Measurements from ENCODE around the gene PIK3CD.

Gene PIK3CD

GRCh38 chr1:9611716-9612115 is 39.8 kb upstream of the PIK3CD start:
- Histone ChIP-seq H3K79me2 (ENCODE audit: control insufficient read depth, insufficient read depth, low read length, poor library complexity) (no peaks in the 10 kb centered on the region), H4K8ac (ENCODE audit: low read depth, low read length) (no peak overlapping the region), H3K18ac (ENCODE audit: low read length) (no peak overlapping the region), H3K27me3 (ENCODE audit: insufficient read depth, low read length) (no peaks in the 10 kb centered on the region), H3K9ac (ENCODE audit: low read length) (no peak overlapping the region), H3K36me3 (ENCODE audit: control insufficient read depth in 1 of 2, insufficient read depth in 2 of 2, low read length in 2 of 2) (peaks cover 31 to 34% of the 10 kb centered on the region in 2 experiments), H4K91ac (ENCODE audit: low read depth, low read length) (no peak overlapping the region), H2BK12ac (ENCODE audit: low read length) (no peak overlapping the region), H3K14ac (ENCODE audit: low read length) (no peak overlapping the region), H2BK5ac (ENCODE audit: low read depth, low read length, poor library complexity) (no peak overlapping the region), H3K4me2 (ENCODE audit: low read length) (no peak overlapping the region), H3K27ac (ENCODE audit: low read depth, low read length) (no peak overlapping the region), H4K12ac (ENCODE audit: low read depth, low read length) (no peak overlapping the region), H3K4me3 (ENCODE audit: low read depth, low read length) (no peak overlapping the region), H3K9me3 (ENCODE audit: insufficient read depth, low read depth, low read length) (no peaks in the 10 kb centered on the region), H3K23ac (ENCODE audit: low read length) (no peak overlapping the region), H3K4me1 (ENCODE audit: control insufficient read depth in 1 of 2, insufficient read depth in 2 of 2, low read length in 2 of 2) (no peaks in the 10 kb centered on the region), H2BK120ac (ENCODE audit: insufficient read depth, low read length, poor library complexity) (no peak overlapping the region), H3K4ac (ENCODE audit: low read depth, low read length) (no peak overlapping the region), H2AK5ac (ENCODE audit: low read length) (no peak overlapping the region), H3K79me1 (ENCODE audit: low read length) (no peaks in the 10 kb centered on the region), H2AFZ (ENCODE audit: insufficient read depth, low read length, poor library complexity) (no peak overlapping the region)
- no peak for DNase-seq
- WGBS (ENCODE audit: extremely low coverage, insufficient coverage, insufficient read length): no CpG with 5 or more reads among the region's 13 CpGs

- Histone ChIP-seq H3K4ac (ENCODE audit: low read depth, low read length) (no peak overlapping the region), H2BK12ac (ENCODE audit: low read length) (no peak overlapping the region), H3K4me2 (ENCODE audit: low read length) (no peak overlapping the region), H3K4me1 (ENCODE audit: control insufficient read depth in 1 of 2, insufficient read depth in 2 of 2, low read length in 2 of 2) (no peaks in the 10 kb centered on the region), H4K8ac (ENCODE audit: low read depth, low read length) (no peak overlapping the region), H3K27ac (ENCODE audit: low read depth, low read length) (no peak overlapping the region), H3K79me1 (ENCODE audit: low read length) (no peaks in the 10 kb centered on the region), H2BK120ac (ENCODE audit: insufficient read depth, low read length, poor library complexity) (no peak overlapping the region), H3K23ac (ENCODE audit: low read length) (no peak overlapping the region), H3K36me3 (ENCODE audit: control insufficient read depth in 1 of 2, insufficient read depth in 2 of 2, low read length in 2 of 2) (peaks cover 31 to 34% of the 10 kb centered on the region in 2 experiments), H2BK5ac (ENCODE audit: low read depth, low read length, poor library complexity) (no peak overlapping the region), H2AK5ac (ENCODE audit: low read length) (no peak overlapping the region), H4K91ac (ENCODE audit: low read depth, low read length) (no peak overlapping the region), H3K14ac (ENCODE audit: low read length) (no peak overlapping the region), H3K9me3 (ENCODE audit: insufficient read depth, low read depth, low read length) (no peaks in the 10 kb centered on the region), H3K27me3 (ENCODE audit: insufficient read depth, low read length) (no peaks in the 10 kb centered on the region), H4K12ac (ENCODE audit: low read depth, low read length) (no peak overlapping the region), H3K4me3 (ENCODE audit: low read depth, low read length) (no peak overlapping the region), H3K79me2 (ENCODE audit: control insufficient read depth, insufficient read depth, low read length, poor library complexity) (no peaks in the 10 kb centered on the region), H3K9ac (ENCODE audit: low read length) (no peak overlapping the region), H3K18ac (ENCODE audit: low read length) (no peak overlapping the region), H2AFZ (ENCODE audit: insufficient read depth, low read length, poor library complexity) (no peak overlapping the region)
- WGBS (ENCODE audit: extremely low coverage, insufficient coverage, insufficient read length): no CpG with 5 or more reads among the region's 11 CpGs
- no peak for DNase-seq
These were observed 39.2 kb upstream of the PIK3CD start for GRCh38 chr1:9612162-9612845.

- no peak overlapping the region for H3K23ac ChIP-seq (ENCODE audit: low read length)
- no peak overlapping the region for H2BK12ac ChIP-seq (ENCODE audit: low read length)
- no peak overlapping the region for H3K27ac ChIP-seq (ENCODE audit: low read depth, low read length)
- H3K4ac ChIP-seq (ENCODE audit: low read depth, low read length): no peak overlapping the region
- no peak overlapping the region for H2AK5ac ChIP-seq (ENCODE audit: low read length)
- H3K36me3 ChIP-seq (ENCODE audit: control insufficient read depth in 1 of 2, insufficient read depth in 2 of 2, low read length in 2 of 2): peaks cover 28 to 29% of the 10 kb centered on the region in 2 experiments
- H4K12ac ChIP-seq (ENCODE audit: low read depth, low read length): no peak overlapping the region
- H2BK5ac ChIP-seq (ENCODE audit: low read depth, low read length, poor library complexity): no peak overlapping the region
- no peak overlapping the region for H3K14ac ChIP-seq (ENCODE audit: low read length)
- no peaks in the 10 kb centered on the region for H3K79me1 ChIP-seq (ENCODE audit: low read length)
- no peak overlapping the region for H3K18ac ChIP-seq (ENCODE audit: low read length)
- H3K9ac ChIP-seq (ENCODE audit: low read length): no peak overlapping the region
- WGBS (ENCODE audit: extremely low coverage, insufficient coverage, insufficient read length): no CpG with 5 or more reads among the region's 20 CpGs
- H4K91ac ChIP-seq (ENCODE audit: low read depth, low read length): no peak overlapping the region
- no peak for DNase-seq
- no peak overlapping the region for H3K4me2 ChIP-seq (ENCODE audit: low read length)
- H3K4me1 ChIP-seq (ENCODE audit: control insufficient read depth in 1 of 2, insufficient read depth in 2 of 2, low read length in 2 of 2): no peaks in the 10 kb centered on the region
- no peak overlapping the region for H3K4me3 ChIP-seq (ENCODE audit: low read depth, low read length)
- no peak overlapping the region for H2AFZ ChIP-seq (ENCODE audit: insufficient read depth, low read length, poor library complexity)
- no peaks in the 10 kb centered on the region for H3K79me2 ChIP-seq (ENCODE audit: control insufficient read depth, insufficient read depth, low read length, poor library complexity)
- no peaks in the 10 kb centered on the region for H3K9me3 ChIP-seq (ENCODE audit: insufficient read depth, low read depth, low read length)
- no peak overlapping the region for H2BK120ac ChIP-seq (ENCODE audit: insufficient read depth, low read length, poor library complexity)
- no peak overlapping the region for H4K8ac ChIP-seq (ENCODE audit: low read depth, low read length)
- no peaks in the 10 kb centered on the region for H3K27me3 ChIP-seq (ENCODE audit: insufficient read depth, low read length)
These were observed 38.5 kb upstream of the PIK3CD start for GRCh38 chr1:9612871-9613624.

- H4K12ac ChIP-seq (ENCODE audit: low read depth, low read length): no peak overlapping the region
- H3K36me3 ChIP-seq (ENCODE audit: control insufficient read depth in 1 of 2, insufficient read depth in 2 of 2, low read length in 2 of 2): peaks cover 28 to 29% of the 10 kb centered on the region in 2 experiments
- H3K27me3 ChIP-seq (ENCODE audit: insufficient read depth, low read length): no peaks in the 10 kb centered on the region
- H3K79me1 ChIP-seq (ENCODE audit: low read length): no peaks in the 10 kb centered on the region
- H3K4me1 ChIP-seq (ENCODE audit: control insufficient read depth in 1 of 2, insufficient read depth in 2 of 2, low read length in 2 of 2): no peaks in the 10 kb centered on the region
- no peak overlapping the region for H3K23ac ChIP-seq (ENCODE audit: low read length)
- no peak for DNase-seq
- no peak overlapping the region for H2BK12ac ChIP-seq (ENCODE audit: low read length)
- no peak overlapping the region for H3K9ac ChIP-seq (ENCODE audit: low read length)
- H2AK5ac ChIP-seq (ENCODE audit: low read length): no peak overlapping the region
- no peak overlapping the region for H3K4ac ChIP-seq (ENCODE audit: low read depth, low read length)
- H2BK120ac ChIP-seq (ENCODE audit: insufficient read depth, low read length, poor library complexity): no peak overlapping the region
- no peak overlapping the region for H3K14ac ChIP-seq (ENCODE audit: low read length)
- no peak overlapping the region for H3K18ac ChIP-seq (ENCODE audit: low read length)
- H3K4me2 ChIP-seq (ENCODE audit: low read length): no peak overlapping the region
- H3K79me2 ChIP-seq (ENCODE audit: control insufficient read depth, insufficient read depth, low read length, poor library complexity): no peaks in the 10 kb centered on the region
- no peak overlapping the region for H3K4me3 ChIP-seq (ENCODE audit: low read depth, low read length)
- no peak overlapping the region for H3K27ac ChIP-seq (ENCODE audit: low read depth, low read length)
- H3K9me3 ChIP-seq (ENCODE audit: insufficient read depth, low read depth, low read length): no peaks in the 10 kb centered on the region
- no peak overlapping the region for H2BK5ac ChIP-seq (ENCODE audit: low read depth, low read length, poor library complexity)
- no peak overlapping the region for H4K8ac ChIP-seq (ENCODE audit: low read depth, low read length)
- H2AFZ ChIP-seq (ENCODE audit: insufficient read depth, low read length, poor library complexity): no peak overlapping the region
- H4K91ac ChIP-seq (ENCODE audit: low read depth, low read length): no peak overlapping the region
- WGBS (ENCODE audit: extremely low coverage, insufficient coverage, insufficient read length): no CpG with 5 or more reads among the region's 17 CpGs
These were observed 37.8 kb upstream of the PIK3CD start for GRCh38 chr1:9613625-9614299.
